Kidney (tissue), 14 donors: ENCODE measurements around the gene MSMP. TPM values are rescaled to one million over a fixed set of nuclear protein-coding genes. Genes with fewer than 3 reads are reported as not detected.

ENCODE experiments used
- DNase-seq, 5 donors: peaks; one replicate each; pipeline ENCODE4 v3.0.0-alpha.2; 2013 to 2020
- FAIRE-seq: peaks from 2 replicates; lab custom pipeline; 2012; peaks lifted over from hg19 to GRCh38; lab: Jason Lieb, UNC
- H3K27ac ChIP-seq, 2 donors: one replicate each; pipeline ENCODE4 v1.7.0; 2013; ENCODE audit warnings: low read depth in 2 of 2, low read length in 2 of 2, inconsistent platforms in 1 of 2
- H3K27me3 ChIP-seq: one replicate; pipeline ENCODE4 v1.7.1; 2013; ENCODE audit warnings: low read length, inconsistent platforms; ENCODE audit not compliant: control insufficient read depth, insufficient read depth
- H3K36me3 ChIP-seq, 3 donors: one replicate each; pipeline versions ENCODE4 v1.7.0 to v1.7.1; 2013; ENCODE audit warnings: low read length in 3 of 3, control low read depth in 1 of 3, inconsistent platforms in 1 of 3; ENCODE audit not compliant: insufficient read depth in 3 of 3, control insufficient read depth in 2 of 3
- H3K4me1 ChIP-seq, 3 donors: one replicate each; pipeline versions ENCODE4 v1.7.0 to v1.7.1; 2013; ENCODE audit warnings: low read length in 3 of 3, inconsistent platforms in 1 of 3, low read depth in 1 of 3; ENCODE audit not compliant: control insufficient read depth in 2 of 3, insufficient read depth in 2 of 3
- H3K4me3 ChIP-seq, 3 donors: one replicate each; pipeline versions ENCODE4 v1.7.0 to v1.8.1; 2013; ENCODE audit warnings: low read length in 3 of 3, control low read depth in 1 of 3, inconsistent platforms in 1 of 3
- H3K9ac ChIP-seq, 3 donors: one replicate each; pipeline versions ENCODE4 v1.7.0 to v1.7.1; 2013; ENCODE audit warnings: low read length in 3 of 3, control low read depth in 1 of 3, inconsistent platforms in 1 of 3
- H3K9me3 ChIP-seq, 3 donors: one replicate each; pipeline versions ENCODE4 v1.7.0 to v1.7.1; 2013; ENCODE audit warnings: low read length in 3 of 3, control low read depth in 1 of 3, inconsistent platforms in 1 of 3; ENCODE audit not compliant: control insufficient read depth in 2 of 3, insufficient read depth in 1 of 3
- CTCF ChIP-seq: IDR thresholded peaks from 3 replicates; pipeline ENCODE4 v1.5.1; 2012; ENCODE audit warnings: mild to moderate bottlenecking, moderate library complexity, borderline replicate concordance; ENCODE audit not compliant: insufficient read depth; ENCODE audit errors: extremely low read depth
- intact Hi-C: fragments of 100-400 bp; cut with DNase I; formaldehyde crosslinking; loops from one replicate; pipeline ENCODE4 v1.11.1; 2022
- polyA plus RNA-seq: library from polyadenylated mRNA; stranded (reverse); fragments of 350-450 nt; fragmentation: Illumina TruSeq; extraction: RNeasy Lipid Tissue Mini Kit (QIAGEN cat#74804); gene quantifications from one replicate; pipeline ENCODE4 v1.2.3, GENCODE V29; 2014; ENCODE audit warnings: low read depth, low replicate concordance; ENCODE audit not compliant: insufficient read depth
- total RNA-seq: library from RNA; stranded (reverse); fragmentation: NEBNext Ultra II Directional; extraction: Animal tissue kit (Norgen Biotek cat#: 25700); gene quantifications from one replicate; pipeline ENCODE4 v1.2.1, GENCODE V29; 2021
- donor health status: control.
- donor health status: control.
- donor health status: control.
- donor health status: control.
- donor health status: control.
- donor health status: DM: yes; HTN: yes; CAD: no.
- donor health status: Normal renal cell carcinoma (clear cell type).

Gene MSMP
- total and polyA plus RNA-seq, 2 donors from 2014 or later = 0.47 TPM; not detected in 1

GRCh38 chr9:35706951-35707350 is 47.1 kb downstream of the MSMP start:
- peaks cover 0 to 4% (median 0%) of the 10 kb centered on the region in 3 donors for H3K4me1 ChIP-seq
- H3K36me3 ChIP-seq = peaks cover 17 to 89% (median 77%) of the 10 kb centered on the region in 3 donors
- DNase-seq = no peak
- H3K9ac ChIP-seq = no peak overlapping the region
- no peak for TF ChIP-seq CTCF
- FAIRE-seq = no peak
- no peak overlapping the region for H3K27ac ChIP-seq
- H3K27me3 ChIP-seq = no peaks in the 10 kb centered on the region
- intact Hi-C loops = no loop called here
- no peaks in the 10 kb centered on the region for H3K9me3 ChIP-seq
- H3K4me3 ChIP-seq = no peak overlapping the region

- DNase-seq (no peak), FAIRE-seq (no peak)
- H3K4me3 ChIP-seq = no peak overlapping the region
- peaks cover 23 to 88% (median 74%) of the 10 kb centered on the region in 3 donors for H3K36me3 ChIP-seq
- no peaks in the 10 kb centered on the region for H3K9me3 ChIP-seq
- H3K27me3 ChIP-seq = no peaks in the 10 kb centered on the region
- intact Hi-C loops = no loop called here
- H3K4me1 ChIP-seq = no peaks in the 10 kb centered on the region
- H3K27ac ChIP-seq = no peak overlapping the region
- H3K9ac ChIP-seq = no peak overlapping the region
- no peak for TF ChIP-seq CTCF
Measured at GRCh38 chr9:35705836-35706430, 48.1 kb downstream of the MSMP start.

GRCh38 chr9:35705372-35705771 is 48.7 kb downstream of the MSMP start:
- Histone ChIP-seq H3K9ac (no peak overlapping the region), H3K4me3 (no peak overlapping the region), H3K27me3 (no peaks in the 10 kb centered on the region), H3K9me3 (no peaks in the 10 kb centered on the region), H3K36me3 (peaks cover 23 to 88% (median 76%) of the 10 kb centered on the region in 3 donors), H3K4me1 (no peaks in the 10 kb centered on the region), H3K27ac (no peak overlapping the region)
- DNase-seq (no peak), FAIRE-seq (no peak)
- TF ChIP-seq CTCF = no peak
- intact Hi-C loops = no loop called here
